Activated T-cell treated with anti-CD3 and anti-CD28 coated beads, Interleukin-2, amount 50 U/mL, for 24 hours (primary cell): ENCODE results near the gene C9orf50.

ENCODE experiments used
- DNase-seq: peaks from one replicate; pipeline ENCODE4 v3.0.0-alpha.2; 2020
- H3K27ac Mint-ChIP-seq: 2 replicates; pipeline ENCODE4 v1.8.0; 2020; ENCODE audit warnings: mild to moderate bottlenecking, mixed read lengths
- H3K27me3 Mint-ChIP-seq: 2 replicates; pipeline ENCODE4 v1.8.0; 2020; ENCODE audit warnings: mixed read lengths
- H3K36me3 Mint-ChIP-seq: 2 replicates; pipeline ENCODE4 v1.8.0; 2020; ENCODE audit warnings: low read depth, mixed read lengths
- H3K4me1 Mint-ChIP-seq: 2 replicates; pipeline ENCODE4 v1.8.0; 2020; ENCODE audit warnings: low read depth, mixed read lengths
- H3K4me3 Mint-ChIP-seq: 2 replicates; pipeline ENCODE4 v1.8.0; 2020; ENCODE audit warnings: mild to moderate bottlenecking, moderate library complexity, mixed read lengths
- H3K9me3 Mint-ChIP-seq: 2 replicates; pipeline ENCODE4 v1.8.0; 2020; ENCODE audit warnings: mixed read lengths

The C9orf50 gene

GRCh38 chr9:129586245-129586644 is 34.7 kb downstream of the C9orf50 start:
- no peak for DNase-seq
- Mint-ChIP-seq H3K27me3 (no peaks in the 10 kb centered on the region), H3K36me3 (no peaks in the 10 kb centered on the region), H3K9me3 (no peaks in the 10 kb centered on the region), H3K4me1 (peaks cover 48% of the 10 kb centered on the region), H3K27ac (peak overlapping the region; percentile 2), H3K4me3 (no peak overlapping the region)

GRCh38 chr9:129585352-129585751 is 35.5 kb downstream of the C9orf50 start:
- H3K4me1 Mint-ChIP-seq: peaks cover 53% of the 10 kb centered on the region
- DNase-seq: no peak
- no peak overlapping the region for H3K4me3 Mint-ChIP-seq
- no peaks in the 10 kb centered on the region for H3K36me3 Mint-ChIP-seq
- no peak overlapping the region for H3K27ac Mint-ChIP-seq
- no peaks in the 10 kb centered on the region for H3K9me3 Mint-ChIP-seq
- no peaks in the 10 kb centered on the region for H3K27me3 Mint-ChIP-seq

DNA sequence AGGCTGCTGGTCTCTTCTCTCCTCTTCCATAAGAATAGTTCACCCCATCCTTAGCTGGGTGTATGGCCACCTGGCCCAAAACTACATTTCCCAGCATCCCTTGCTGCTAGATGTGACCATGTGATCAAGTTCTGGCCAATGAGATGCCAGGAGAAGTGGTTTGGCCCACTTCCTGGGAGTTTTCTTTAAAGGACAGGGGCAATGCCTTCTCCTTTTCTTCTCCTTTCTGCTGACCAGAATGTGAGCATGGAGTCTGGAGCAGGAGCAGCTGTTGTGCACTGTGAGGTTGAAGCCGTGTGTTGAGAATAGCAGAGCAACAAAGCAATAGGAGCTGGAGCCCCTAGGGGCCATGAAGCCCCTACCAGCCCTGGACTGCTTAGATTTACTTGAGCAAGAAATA is 36.8 kb downstream of the C9orf50 start:
- H3K9me3 Mint-ChIP-seq: no peaks in the 10 kb centered on the region
- peaks cover 65% of the 10 kb centered on the region for H3K4me1 Mint-ChIP-seq
- no peaks in the 10 kb centered on the region for H3K36me3 Mint-ChIP-seq
- H3K27me3 Mint-ChIP-seq: no peaks in the 10 kb centered on the region
- peak overlapping the region; percentile 54 for H3K27ac Mint-ChIP-seq
- H3K4me3 Mint-ChIP-seq: no peak overlapping the region
- peak; percentile 63 for DNase-seq

DNA sequence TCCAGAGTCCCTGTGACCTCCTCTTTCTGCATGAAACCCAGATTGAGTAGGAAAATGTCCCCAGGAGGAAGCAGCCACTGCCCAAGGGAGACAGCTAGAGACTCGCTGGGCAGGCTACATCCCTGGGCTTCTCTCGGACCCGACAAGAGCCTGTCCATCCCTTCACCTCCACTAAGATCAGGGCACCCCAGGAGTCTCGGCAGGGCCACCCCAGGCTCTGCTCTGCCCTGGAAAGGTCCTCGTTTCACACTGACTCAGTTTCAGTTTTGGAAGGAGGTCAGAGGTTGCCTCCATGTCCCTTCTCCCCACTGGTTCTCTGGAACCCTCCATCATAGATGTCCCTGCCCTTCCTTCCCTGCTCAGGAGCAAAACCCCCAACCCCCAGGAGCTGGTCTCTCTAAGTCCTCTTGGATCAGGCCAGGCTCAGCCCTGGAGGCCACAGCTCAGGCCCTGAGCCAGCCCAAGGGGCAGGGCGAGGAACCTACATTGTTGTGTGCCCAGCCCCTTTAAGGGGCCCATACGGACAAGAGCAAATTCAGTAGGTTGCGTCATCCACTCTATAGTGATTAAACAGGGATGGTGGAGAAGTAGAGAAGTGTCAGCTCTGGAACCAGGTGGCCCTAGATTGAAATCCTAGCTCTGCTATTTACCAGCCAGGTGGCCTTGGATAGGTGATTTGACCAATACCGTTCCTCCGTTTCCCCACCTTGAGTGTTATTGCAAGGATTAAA is 37.4 kb downstream of the C9orf50 start:
- H3K27me3 Mint-ChIP-seq: no peaks in the 10 kb centered on the region
- H3K27ac Mint-ChIP-seq: peak overlapping the region; percentile 31
- H3K36me3 Mint-ChIP-seq: no peaks in the 10 kb centered on the region
- peaks cover 65% of the 10 kb centered on the region for H3K4me1 Mint-ChIP-seq
- no peak for DNase-seq
- H3K4me3 Mint-ChIP-seq: no peak overlapping the region
- no peaks in the 10 kb centered on the region for H3K9me3 Mint-ChIP-seq

DNA sequence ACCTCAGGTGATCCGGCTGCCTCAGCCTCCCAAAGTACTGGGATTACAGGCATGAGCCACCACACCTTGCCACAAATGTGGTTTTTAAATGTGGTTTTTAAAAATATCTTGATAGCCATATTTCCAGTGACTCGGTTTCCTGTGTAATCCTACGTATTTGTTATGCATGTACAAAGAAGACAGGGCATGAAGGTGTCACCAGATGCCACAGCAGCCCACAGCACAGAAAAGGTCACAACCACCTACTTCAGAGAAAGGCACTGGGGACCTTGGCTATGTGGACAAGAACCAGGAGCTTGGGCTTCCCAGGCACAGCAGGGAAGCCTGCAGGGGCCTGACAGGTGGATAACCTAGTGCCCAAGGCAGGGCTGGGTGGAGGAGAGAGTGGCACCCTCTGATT is 38.0 kb downstream of the C9orf50 start:
- H3K9me3 Mint-ChIP-seq: no peaks in the 10 kb centered on the region
- H3K36me3 Mint-ChIP-seq: no peaks in the 10 kb centered on the region
- no peak for DNase-seq
- H3K4me1 Mint-ChIP-seq: peaks cover 65% of the 10 kb centered on the region
- no peak overlapping the region for H3K4me3 Mint-ChIP-seq
- H3K27me3 Mint-ChIP-seq: no peaks in the 10 kb centered on the region
- H3K27ac Mint-ChIP-seq: no peak overlapping the region

DNA sequence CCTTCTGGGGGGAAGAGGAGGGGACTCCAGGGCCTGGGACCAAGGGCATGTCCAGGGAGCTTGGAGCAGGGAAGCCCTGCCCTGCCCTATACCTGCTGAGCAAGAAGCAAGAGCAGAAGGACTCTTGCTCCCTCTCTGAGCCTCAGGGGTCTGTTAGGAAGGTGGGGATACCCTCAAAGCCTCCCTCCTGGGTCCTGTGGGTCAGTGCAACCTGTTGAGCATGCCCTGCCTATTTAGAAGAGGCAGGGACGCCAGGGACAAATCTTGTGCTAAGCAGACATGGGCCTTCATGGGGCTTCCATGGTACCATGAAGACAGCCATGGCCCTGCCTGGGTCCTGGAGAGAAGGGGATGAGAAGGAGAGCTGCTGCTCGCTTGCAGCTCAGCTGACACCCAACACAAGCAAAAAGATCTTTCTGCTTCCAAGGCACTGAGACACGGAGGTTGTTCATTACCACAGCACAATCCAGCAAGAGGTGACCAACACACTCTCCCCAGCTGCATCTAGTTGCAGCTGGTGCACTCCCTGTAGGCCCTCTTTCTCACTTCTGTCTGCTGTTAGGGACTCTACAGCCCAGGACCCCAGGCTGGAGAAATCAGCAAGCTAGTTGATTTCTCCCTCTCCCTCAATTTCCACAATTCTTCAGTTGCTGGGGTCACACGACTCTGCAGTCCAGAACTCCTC is 39.3 kb downstream of the C9orf50 start:
- DNase-seq: no peak
- H3K36me3 Mint-ChIP-seq: no peaks in the 10 kb centered on the region
- peaks cover 56% of the 10 kb centered on the region for H3K4me1 Mint-ChIP-seq
- H3K27me3 Mint-ChIP-seq: no peaks in the 10 kb centered on the region
- H3K9me3 Mint-ChIP-seq: no peaks in the 10 kb centered on the region
- no peak overlapping the region for H3K4me3 Mint-ChIP-seq
- no peak overlapping the region for H3K27ac Mint-ChIP-seq

GRCh38 chr9:129580211-129580915 is 40.5 kb downstream of the C9orf50 start:
- no peaks in the 10 kb centered on the region for H3K27me3 Mint-ChIP-seq
- H3K27ac Mint-ChIP-seq: no peak overlapping the region
- H3K36me3 Mint-ChIP-seq: no peaks in the 10 kb centered on the region
- H3K9me3 Mint-ChIP-seq: no peaks in the 10 kb centered on the region
- no peak overlapping the region for H3K4me3 Mint-ChIP-seq
- peak; percentile 47 for DNase-seq
- peaks cover 47% of the 10 kb centered on the region for H3K4me1 Mint-ChIP-seq

DNA sequence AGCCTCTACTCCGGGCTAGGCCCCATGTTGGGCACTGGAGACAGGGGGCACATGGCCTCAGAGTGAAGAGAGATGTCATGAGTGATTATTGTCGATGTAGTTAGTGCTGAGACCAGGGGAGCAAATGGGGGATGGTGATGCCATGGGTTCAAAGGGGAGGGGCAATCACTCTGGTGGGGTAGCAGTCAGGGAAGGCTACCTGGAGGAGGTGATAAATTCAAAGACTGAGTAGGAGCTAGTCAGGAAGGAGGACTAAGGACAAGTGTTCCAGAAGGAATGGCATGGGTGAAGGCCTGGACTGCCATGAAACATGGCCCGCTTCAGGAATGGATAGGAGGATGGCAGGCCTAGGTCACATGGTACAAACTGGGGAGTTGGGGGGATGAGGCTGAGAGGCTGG is 41.6 kb downstream of the C9orf50 start:
- Mint-ChIP-seq H3K27me3 (no peaks in the 10 kb centered on the region), H3K4me3 (no peak overlapping the region)
- DNase-seq: no peak

GRCh38 chr9:129576546-129577543 is 44.1 kb downstream of the C9orf50 start:
- DNase-seq: no peak
- Mint-ChIP-seq H3K4me3 (no peak overlapping the region), H3K36me3 (no peaks in the 10 kb centered on the region), H3K4me1 (peaks cover 17% of the 10 kb centered on the region), H3K27ac (no peak overlapping the region), H3K27me3 (no peaks in the 10 kb centered on the region), H3K9me3 (peaks cover 7% of the 10 kb centered on the region)

More for the DNA sequence above, 41.6 kb downstream of the C9orf50 start:
- H3K9me3 Mint-ChIP-seq: no peaks in the 10 kb centered on the region
- H3K27ac Mint-ChIP-seq: no peak overlapping the region
- no peaks in the 10 kb centered on the region for H3K36me3 Mint-ChIP-seq
- peaks cover 40% of the 10 kb centered on the region for H3K4me1 Mint-ChIP-seq

- Mint-ChIP-seq H3K27ac (no peak overlapping the region), H3K36me3 (no peaks in the 10 kb centered on the region), H3K4me3 (no peak overlapping the region), H3K4me1 (peaks cover 20% of the 10 kb centered on the region), H3K27me3 (peaks cover 2% of the 10 kb centered on the region), H3K9me3 (peaks cover 7% of the 10 kb centered on the region)
- no peak for DNase-seq
These were observed 45.1 kb downstream of the C9orf50 start for GRCh38 chr9:129575818-129576217.

DNA sequence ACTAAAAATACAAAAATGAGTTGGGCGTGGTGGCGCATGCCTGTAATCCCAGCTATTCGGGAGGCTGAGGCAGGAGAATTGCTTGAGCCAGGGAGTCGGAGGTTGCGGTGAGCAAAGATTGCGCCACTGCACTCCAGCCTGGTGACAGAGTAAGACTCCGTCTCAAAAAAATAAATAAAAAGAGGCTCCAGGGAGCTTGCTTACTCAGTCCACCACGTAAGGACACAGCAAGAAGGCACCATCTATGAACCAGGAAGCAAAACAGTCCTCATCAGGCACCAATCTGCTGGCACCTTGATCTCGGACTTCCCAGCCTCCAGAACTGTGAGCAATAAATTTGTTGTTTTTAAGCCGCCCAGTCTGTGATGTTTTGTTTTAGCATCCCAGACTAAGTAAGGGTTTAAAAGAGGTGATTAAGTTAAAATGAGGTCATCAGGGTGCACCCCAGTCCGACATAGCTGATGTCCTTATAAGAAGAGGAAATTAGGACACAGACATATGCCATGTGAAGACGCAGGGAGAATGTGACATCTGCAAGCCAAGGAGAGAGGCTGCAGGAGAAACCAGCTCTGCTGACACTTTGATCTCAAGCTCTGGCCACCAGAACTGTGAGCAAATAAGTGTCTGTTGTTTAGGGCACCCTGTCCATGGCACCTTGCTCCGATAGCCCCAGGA is 45.9 kb downstream of the C9orf50 start:
- DNase-seq: no peak
- Mint-ChIP-seq H3K27ac (no peak overlapping the region), H3K4me3 (no peak overlapping the region), H3K4me1 (peaks cover 19% of the 10 kb centered on the region), H3K9me3 (peaks cover 7% of the 10 kb centered on the region), H3K27me3 (peaks cover 4% of the 10 kb centered on the region), H3K36me3 (no peaks in the 10 kb centered on the region)

GRCh38 chr9:129573977-129574376 is 46.9 kb downstream of the C9orf50 start:
- Mint-ChIP-seq H3K4me3 (no peak overlapping the region), H3K36me3 (no peaks in the 10 kb centered on the region), H3K27ac (no peak overlapping the region), H3K4me1 (peaks cover 19% of the 10 kb centered on the region), H3K27me3 (peaks cover 14% of the 10 kb centered on the region), H3K9me3 (peaks cover 7% of the 10 kb centered on the region)
- no peak for DNase-seq

DNA sequence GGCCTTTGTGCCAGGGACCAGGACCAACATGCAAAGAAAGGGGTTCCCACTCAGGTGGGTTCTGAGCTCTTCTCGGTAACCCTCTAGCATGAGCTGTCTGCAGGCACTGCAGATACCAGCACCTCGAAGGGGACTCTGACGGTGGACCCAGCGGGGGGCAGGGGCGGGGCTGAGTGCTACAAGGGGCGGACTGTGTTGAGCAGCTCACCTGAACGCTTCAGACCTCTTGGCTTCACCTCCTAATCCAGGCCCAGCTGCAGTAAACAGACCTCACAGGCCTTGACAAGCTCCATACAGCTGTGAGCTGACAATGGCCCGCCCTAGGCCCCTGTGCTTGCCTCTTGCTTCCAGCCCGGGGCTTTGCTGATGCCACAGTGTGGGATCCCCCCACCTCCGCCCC is 48.4 kb downstream of the C9orf50 start:
- H3K4me1 Mint-ChIP-seq: peaks cover 25% of the 10 kb centered on the region

GRCh38 chr9:129572052-129572425 is 48.9 kb downstream of the C9orf50 start:
- Mint-ChIP-seq H3K36me3 (no peaks in the 10 kb centered on the region), H3K9me3 (peaks cover 7% of the 10 kb centered on the region), H3K4me3 (no peak overlapping the region), H3K4me1 (peaks cover 25% of the 10 kb centered on the region), H3K27ac (no peak overlapping the region), H3K27me3 (peaks cover 26% of the 10 kb centered on the region)
- DNase-seq: no peak

More for the DNA sequence above, 48.4 kb downstream of the C9orf50 start:
- Mint-ChIP-seq H3K27ac (no peak overlapping the region), H3K4me3 (no peak overlapping the region), H3K36me3 (no peaks in the 10 kb centered on the region), H3K27me3 (peaks cover 22% of the 10 kb centered on the region), H3K9me3 (peaks cover 7% of the 10 kb centered on the region)
- DNase-seq: no peak
